ENCODE data around the gene GBX1.

The GBX1 gene

GRCh38 chr7:151125470-151125845 lies 42.0 kb downstream of the GBX1 start:
- DNase-seq = no peak

GRCh38 chr7:151124899-151125399 lies 42.5 kb downstream of the GBX1 start:
- DNase-seq = no peak

DNA sequence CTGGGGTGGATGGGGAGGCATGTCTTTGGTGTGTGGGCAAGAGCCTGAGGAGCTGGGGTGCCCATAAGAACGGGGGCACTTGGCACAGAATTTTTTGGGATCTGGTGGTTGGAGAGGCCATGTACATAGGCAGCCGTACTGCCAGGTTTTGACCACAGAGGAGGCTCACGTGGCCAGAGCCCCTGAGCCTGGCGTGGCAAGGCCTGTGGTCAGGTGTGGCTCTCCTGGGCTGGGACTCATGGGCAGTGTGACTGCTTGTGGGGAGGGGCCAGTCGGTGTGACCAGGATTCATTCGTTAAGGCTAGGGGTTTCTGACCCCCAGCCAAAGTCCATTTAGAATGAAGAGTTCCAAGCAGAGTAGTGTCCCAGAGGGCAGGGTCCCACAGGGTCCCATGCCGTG lies 43.0 kb downstream of the GBX1 start:
- no peak for DNase-seq

- DNase-seq = peak; percentile 91
These were observed 43.6 kb downstream of the GBX1 start for GRCh38 chr7:151123822-151124464.

- DNase-seq = no peak
These were observed 44.2 kb downstream of the GBX1 start for GRCh38 chr7:151123158-151123821.

DNA sequence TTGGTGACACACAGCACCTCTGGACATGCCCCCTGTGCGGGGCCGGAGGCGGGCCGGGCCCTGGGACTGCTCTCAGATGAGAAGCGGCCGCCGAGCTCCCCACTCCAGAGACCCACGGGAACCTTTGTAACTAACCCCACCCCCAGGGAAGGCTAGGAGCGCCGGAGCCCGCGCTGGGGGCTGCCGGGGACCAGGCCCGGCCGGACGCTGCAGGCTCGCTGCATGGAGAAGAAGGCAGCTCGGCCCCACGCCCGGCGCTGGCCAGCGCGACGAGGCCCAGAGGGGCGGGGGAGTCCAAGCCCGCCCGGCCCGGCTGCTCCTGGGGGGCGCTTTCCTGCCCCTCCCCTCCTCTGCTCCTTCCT lies 44.7 kb downstream of the GBX1 start:
- DNase-seq = no peak

- no peak for DNase-seq
These were observed 45.2 kb downstream of the GBX1 start for GRCh38 chr7:151122276-151122675.

GRCh38 chr7:151121380-151122170 lies 45.9 kb downstream of the GBX1 start:
- DNase-seq = no peak

GRCh38 chr7:151120896-151121295 lies 46.6 kb downstream of the GBX1 start:
- no peak for DNase-seq

GRCh38 chr7:151119902-151120301 lies 47.6 kb downstream of the GBX1 start:
- no peak for DNase-seq

DNA sequence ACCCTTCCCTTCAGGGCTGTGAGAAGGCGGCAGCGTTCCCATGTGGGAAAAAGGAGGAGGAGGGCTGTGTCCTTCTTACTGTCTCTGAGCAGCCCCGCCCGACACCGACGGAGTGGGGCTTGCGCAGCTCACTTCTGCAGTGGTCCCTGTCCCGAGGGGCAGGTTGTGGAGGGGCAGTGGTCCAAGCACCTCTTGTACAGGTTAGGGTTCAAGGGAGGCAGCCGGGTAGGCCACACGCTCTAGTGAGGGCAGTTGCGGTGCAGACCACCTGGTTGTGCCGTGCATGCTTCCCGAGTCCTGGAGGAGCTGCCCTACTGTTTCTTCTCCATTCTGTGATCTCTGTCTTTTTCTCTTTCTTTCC lies 48.5 kb downstream of the GBX1 start:
- DNase-seq = no peak

GRCh38 chr7:151118108-151119054 lies 49.1 kb downstream of the GBX1 start:
- DNase-seq = no peak

DNA sequence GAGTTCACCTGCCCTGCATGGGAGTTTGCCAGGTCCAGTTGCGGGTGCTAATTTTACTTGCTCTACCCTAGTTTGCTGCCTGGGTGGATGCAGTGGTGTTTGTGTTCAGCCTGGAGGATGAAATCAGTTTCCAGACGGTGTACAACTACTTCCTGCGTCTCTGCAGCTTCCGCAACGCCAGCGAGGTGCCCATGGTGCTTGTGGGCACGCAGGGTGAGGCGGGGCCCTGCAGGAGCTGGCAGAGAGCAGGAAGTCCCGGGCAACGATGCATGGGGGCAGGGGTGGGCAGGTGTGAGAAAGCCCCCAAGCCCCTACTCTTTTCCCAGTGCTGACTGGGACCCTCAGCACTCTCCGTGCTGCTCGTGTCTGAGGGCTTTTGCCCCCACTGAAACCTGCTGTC lies 49.9 kb downstream of the GBX1 start:
- no peak for DNase-seq

DNA sequence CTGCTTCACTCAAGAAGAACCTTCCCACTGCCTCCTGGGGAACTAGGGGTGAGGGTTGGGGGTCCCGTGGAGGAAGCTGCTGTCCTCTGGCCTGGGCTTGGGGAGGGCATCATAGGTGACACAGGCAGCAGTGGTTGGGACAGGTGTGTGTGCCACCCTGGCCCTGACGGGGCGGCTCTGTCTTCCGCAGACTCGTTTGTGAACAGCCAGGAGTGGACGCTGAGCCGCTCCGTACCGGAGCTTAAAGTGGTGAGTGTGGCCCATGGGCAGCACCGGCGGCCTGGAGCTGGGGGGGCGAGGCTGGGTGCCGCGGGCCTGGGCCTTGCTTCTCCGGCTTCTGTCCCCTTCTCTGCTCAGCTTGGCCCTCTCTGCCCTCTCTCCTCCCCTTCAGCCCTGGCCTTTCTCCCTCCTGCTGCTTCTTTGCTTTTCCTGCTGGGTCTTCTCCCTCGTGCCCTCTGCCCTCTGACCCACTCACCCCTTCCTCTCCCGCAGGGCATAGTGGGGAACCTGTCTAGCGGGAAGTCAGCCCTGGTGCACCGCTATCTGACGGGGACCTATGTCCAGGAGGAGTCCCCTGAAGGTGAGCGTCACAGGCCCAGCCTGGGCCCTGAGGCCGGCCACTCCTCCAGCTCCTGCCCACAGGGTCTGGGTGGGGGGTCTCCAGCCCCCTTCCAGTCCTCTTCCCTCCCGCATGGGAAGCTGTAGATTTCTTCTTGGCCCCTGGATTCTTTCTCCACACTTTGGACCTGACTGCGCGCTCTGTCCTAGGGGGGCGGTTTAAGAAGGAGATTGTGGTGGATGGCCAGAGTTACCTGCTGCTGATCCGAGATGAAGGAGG lies 50.7 kb downstream of the GBX1 start:
- no peak for DNase-seq

DNA sequence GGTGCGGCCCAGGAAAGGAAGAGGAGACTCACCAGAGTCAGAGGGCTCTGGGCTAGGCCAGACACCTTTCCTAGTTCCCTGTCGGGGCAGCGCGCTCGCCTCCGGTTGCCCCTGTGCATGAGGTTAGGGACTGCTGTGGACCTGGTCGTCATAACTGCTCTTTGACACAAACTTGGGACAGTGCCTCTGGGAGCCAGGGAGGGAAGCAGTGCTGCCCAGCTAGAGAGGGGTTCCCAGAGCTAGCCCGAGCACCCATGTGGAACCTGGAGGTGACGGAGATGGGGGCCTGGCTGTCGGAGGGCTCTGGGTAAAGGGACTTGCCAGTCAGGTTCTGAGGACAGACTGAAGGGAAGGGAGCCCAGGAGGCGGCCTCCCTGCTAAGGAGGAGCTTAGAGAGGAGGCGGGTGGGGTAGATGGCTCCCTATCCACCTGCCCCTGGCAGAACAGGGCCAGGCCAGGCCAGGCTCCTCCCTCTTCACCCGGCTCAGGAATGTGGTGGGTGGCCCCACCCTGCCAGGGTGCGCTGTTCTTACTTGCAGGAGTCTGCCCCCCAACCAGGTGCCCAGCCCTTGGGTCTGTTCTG lies 51.6 kb downstream of the GBX1 start:
- DNase-seq = no peak

DNA sequence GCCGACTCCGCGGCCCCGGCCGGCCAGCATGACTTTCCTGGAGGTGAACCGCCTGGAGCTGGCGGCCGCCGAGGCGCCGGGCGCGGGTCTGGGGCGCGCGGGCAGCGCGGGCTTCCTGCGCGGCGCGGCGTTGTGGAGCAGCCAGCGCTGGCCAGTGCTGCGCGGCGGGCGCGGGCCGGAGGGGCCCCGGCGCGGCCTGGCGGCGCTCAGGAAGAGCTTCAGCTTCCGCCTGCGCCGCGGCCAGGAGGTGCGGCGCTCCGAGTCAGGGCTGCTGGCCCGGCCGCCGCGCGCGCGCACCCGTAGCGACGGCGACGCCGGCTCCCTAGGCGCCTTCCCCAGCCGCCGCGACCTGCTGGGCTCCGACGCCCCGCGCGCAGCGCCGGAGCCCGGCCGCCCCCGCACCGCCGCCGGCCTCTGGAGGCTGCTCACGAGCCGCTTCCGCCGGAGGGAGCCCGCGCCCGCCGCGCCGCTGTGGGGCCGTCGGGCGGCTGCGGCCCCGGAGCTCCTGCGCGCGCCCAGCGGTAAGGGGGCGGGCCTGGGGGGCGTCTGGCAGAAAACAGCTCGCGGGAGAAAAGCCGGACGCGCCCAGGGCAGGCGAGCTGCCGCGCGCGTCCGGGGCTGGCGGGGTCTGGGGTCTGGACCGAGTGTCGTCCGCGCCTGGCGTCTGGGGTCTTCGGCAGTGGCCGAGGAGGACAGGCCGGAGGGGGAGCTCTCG lies 52.2 kb downstream of the GBX1 start:
- peak; percentile 69 for DNase-seq

DNA sequence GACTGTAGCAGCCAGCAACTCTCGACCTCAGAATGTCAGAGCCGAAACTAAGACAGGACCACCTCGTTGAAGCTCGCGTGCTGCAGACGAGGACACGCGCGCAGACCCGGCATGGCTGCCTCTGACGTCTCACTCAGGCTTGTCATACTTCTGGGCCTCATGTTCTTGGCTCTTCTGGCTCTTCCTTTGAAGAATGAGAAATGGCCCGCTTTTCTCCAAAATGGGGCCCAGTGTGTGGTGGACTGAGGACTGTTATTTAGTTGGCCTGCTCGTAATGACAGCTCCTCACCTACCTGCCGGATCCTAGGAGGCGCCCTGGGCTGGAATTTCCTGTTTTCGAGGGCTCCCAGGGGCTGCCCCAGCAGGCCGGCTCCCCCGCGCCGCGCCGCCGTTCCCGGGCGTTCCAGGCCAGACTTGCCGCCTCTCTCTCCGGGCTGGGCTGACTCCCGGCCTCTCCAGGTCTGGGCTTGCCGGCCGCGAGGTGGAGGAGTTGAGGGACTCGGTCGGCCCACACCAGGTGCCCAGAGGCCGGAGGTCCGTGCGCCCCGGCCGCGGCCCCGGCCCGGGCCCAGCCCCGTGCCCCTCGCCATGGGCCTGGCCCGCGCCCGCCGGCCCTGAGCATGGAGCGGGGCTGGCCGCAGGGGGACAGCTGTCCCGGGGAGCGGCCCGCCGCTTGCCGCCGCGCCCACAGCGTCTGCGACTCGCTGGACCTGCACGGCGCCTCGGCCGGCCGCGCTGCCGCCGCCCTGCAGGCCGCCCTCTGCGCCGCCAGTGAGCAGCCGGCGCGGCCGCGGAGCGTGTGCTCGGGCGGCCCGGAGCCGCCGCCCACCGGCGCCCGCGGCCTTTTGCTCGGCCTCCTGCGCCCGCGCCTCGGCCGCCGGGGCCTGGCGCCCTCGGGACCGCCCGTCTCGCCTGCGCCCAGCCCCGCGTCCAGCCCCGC lies 53.1 kb downstream of the GBX1 start:
- DNase-seq = peak; percentile 67

GRCh38 chr7:151113344-151114150 lies 53.9 kb downstream of the GBX1 start:
- peak; percentile 35 for DNase-seq

All from hematopoietic multipotent progenitor cell treated with erythropoietin and hydrocortisone succinate and interleukin-3 and kit ligand, for 4 days (in vitro differentiated cells).